Measurements from ENCODE around the gene KAT2B. TPM values are rescaled to one million over a fixed set of nuclear protein-coding genes. Genes with fewer than 3 reads are reported as not detected.
"Not testable (repeated sequence)": the region's sequence is repeated elsewhere in the genome, so short reads cannot be mapped to it uniquely, and the experiment has no call there.

KAT2B gene
- total RNA-seq, 1 donor from 2014 or later: 13.6 TPM

GRCh38 chr3:20008646-20009045 is 31.6 kb upstream of the KAT2B start:
- H3K36me3 Mint-ChIP-seq (ENCODE audit: unreplicated experiment): no peaks in the 10 kb centered on the region
- H3K9me3 Mint-ChIP-seq (ENCODE audit: unreplicated experiment): no peaks in the 10 kb centered on the region
- no peak for DNase-seq
- no peak overlapping the region for H3K27ac Mint-ChIP-seq (ENCODE audit: unreplicated experiment)
- no peak for TF ChIP-seq CTCF (IDR thresholded peaks at IDR 0.05; ENCODE audit: partially characterized antibody, unreplicated experiment)
- no peaks in the 10 kb centered on the region for H3K4me1 Mint-ChIP-seq (ENCODE audit: low read depth, unreplicated experiment)
- no peak overlapping the region for H3K4me3 Mint-ChIP-seq (ENCODE audit: unreplicated experiment)
- H3K27me3 Mint-ChIP-seq (ENCODE audit: unreplicated experiment): no peaks in the 10 kb centered on the region

GRCh38 chr3:20012164-20012563 is 28.1 kb upstream of the KAT2B start, which contains the start of gene PP2D1:
TSS of gene PP2D1 (minus strand) at chr3:20012264. CDS start at chr3:20012072, 192 bp downstream.
- H3K4me1 Mint-ChIP-seq (ENCODE audit: low read depth, unreplicated experiment): no peaks in the 10 kb centered on the region
- H3K4me3 Mint-ChIP-seq (ENCODE audit: unreplicated experiment): no peak within 1 kb of the TSS
- TF ChIP-seq CTCF (IDR thresholded peaks at IDR 0.05; ENCODE audit: partially characterized antibody, unreplicated experiment): no peak
- H3K27ac Mint-ChIP-seq (ENCODE audit: unreplicated experiment): no peak within 1 kb of the TSS
- no peaks in the 10 kb centered on the region for H3K27me3 Mint-ChIP-seq (ENCODE audit: unreplicated experiment)
- H3K9me3 Mint-ChIP-seq (ENCODE audit: unreplicated experiment): no peaks in the 10 kb centered on the region
- no peak for DNase-seq
- H3K36me3 Mint-ChIP-seq (ENCODE audit: unreplicated experiment): no peaks in the 10 kb centered on the region

DNA sequence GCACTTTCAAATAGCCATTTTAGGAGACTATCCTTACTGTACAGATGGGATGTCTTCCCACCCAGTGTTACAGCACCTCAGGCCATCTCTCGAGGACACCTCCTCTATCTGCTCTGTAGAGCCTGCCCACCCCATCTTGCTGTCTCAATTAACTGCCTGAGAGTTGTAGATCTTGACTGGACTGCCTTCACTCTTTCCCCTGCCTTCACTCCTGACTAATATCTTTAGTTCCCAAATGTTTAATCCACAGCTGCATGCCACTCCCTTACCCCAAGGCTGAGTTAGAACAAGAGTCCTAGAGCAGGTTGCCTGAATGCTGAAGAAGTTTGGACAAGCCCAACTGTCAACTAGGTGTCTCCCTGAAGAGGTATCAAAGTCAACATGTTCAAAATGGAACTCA is 26.9 kb upstream of the KAT2B start:
- Mint-ChIP-seq H3K27ac (ENCODE audit: unreplicated experiment) (no peak overlapping the region), H3K4me3 (ENCODE audit: unreplicated experiment) (no peak overlapping the region), H3K9me3 (ENCODE audit: unreplicated experiment) (no peaks in the 10 kb centered on the region), H3K4me1 (ENCODE audit: low read depth, unreplicated experiment) (no peaks in the 10 kb centered on the region), H3K27me3 (ENCODE audit: unreplicated experiment) (no peaks in the 10 kb centered on the region), H3K36me3 (ENCODE audit: unreplicated experiment) (no peaks in the 10 kb centered on the region)
- no peak for DNase-seq
- TF ChIP-seq CTCF (IDR thresholded peaks at IDR 0.05; ENCODE audit: partially characterized antibody, unreplicated experiment): no peak

DNA sequence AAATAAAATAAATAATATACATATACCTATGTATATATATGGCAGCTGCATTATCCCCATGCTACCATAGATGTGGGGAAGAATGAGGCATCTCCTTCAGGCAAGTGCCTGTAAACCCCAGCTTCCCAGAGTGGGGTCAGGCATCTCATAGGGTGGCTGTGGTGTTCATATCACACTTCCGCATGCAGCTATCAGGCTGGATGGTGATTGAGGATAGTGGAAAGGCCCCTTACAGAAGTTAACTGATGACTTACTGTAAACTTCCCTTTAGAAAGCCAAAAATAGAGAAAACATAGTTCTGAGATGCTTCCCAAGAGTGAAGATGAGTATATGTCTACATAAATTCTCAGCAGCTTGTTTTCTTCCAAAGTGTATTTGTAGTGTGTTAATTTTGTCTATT is 24.7 kb upstream of the KAT2B start:
- Mint-ChIP-seq H3K4me1 (ENCODE audit: low read depth, unreplicated experiment) (no peaks in the 10 kb centered on the region), H3K4me3 (ENCODE audit: unreplicated experiment) (no peak overlapping the region), H3K9me3 (ENCODE audit: unreplicated experiment) (no peaks in the 10 kb centered on the region), H3K27me3 (ENCODE audit: unreplicated experiment) (no peaks in the 10 kb centered on the region), H3K27ac (ENCODE audit: unreplicated experiment) (no peak overlapping the region), H3K36me3 (ENCODE audit: unreplicated experiment) (no peaks in the 10 kb centered on the region)
- no peak for TF ChIP-seq CTCF (IDR thresholded peaks at IDR 0.05; ENCODE audit: partially characterized antibody, unreplicated experiment)
- no peak for DNase-seq

GRCh38 chr3:20016076-20016475 is 24.2 kb upstream of the KAT2B start:
- H3K27me3 Mint-ChIP-seq (ENCODE audit: unreplicated experiment); H3K36me3 Mint-ChIP-seq (ENCODE audit: unreplicated experiment); H3K27ac Mint-ChIP-seq (ENCODE audit: unreplicated experiment); H3K4me3 Mint-ChIP-seq (ENCODE audit: unreplicated experiment); H3K9me3 Mint-ChIP-seq (ENCODE audit: unreplicated experiment); H3K4me1 Mint-ChIP-seq (ENCODE audit: low read depth, unreplicated experiment); DNase-seq: not testable (repeated sequence)
